ENCODE results near the gene GPX1. TPM values are rescaled to one million over a fixed set of nuclear protein-coding genes. Genes with fewer than 3 reads are reported as not detected.

The GPX1 gene
- total and polyA plus RNA-seq, 4 donors: 71.2 to 201 (median 179) TPM

Other genes with a start within 250 kb of the GPX1 start
- gene USP19, start 237.5 kb downstream of the GPX1 start, total RNA-seq: 10 to 100 TPM; 32.5 to 45.0 TPM
- gene USP19, start 237.5 kb downstream of the GPX1 start, polyA plus RNA-seq (ENCODE audit: insufficient read length in 2 of 2): 10 to 100 TPM; 46.9 to 54.4 TPM
- 100 to 1,000 TPM; 225 to 536 TPM for gene LAMB2, start 225.3 kb downstream of the GPX1 start, total RNA-seq
- 100 to 1,000 TPM; 160 to 221 TPM for gene LAMB2, start 225.3 kb downstream of the GPX1 start, polyA plus RNA-seq (ENCODE audit: insufficient read length in 2 of 2)
- gene CCDC71, start 192.0 kb downstream of the GPX1 start, total RNA-seq: 10 to 100 TPM in 1 of 2 donors, 1 to 10 TPM in 1; 9.7 to 23.1 TPM
- 10 to 100 TPM; 17.5 to 19.7 TPM for gene CCDC71, start 192.0 kb downstream of the GPX1 start, polyA plus RNA-seq (ENCODE audit: insufficient read length in 2 of 2)
- gene KLHDC8B, start 186.8 kb downstream of the GPX1 start, total RNA-seq: 10 to 100 TPM; 20.0 to 61.6 TPM
- gene KLHDC8B, start 186.8 kb downstream of the GPX1 start, polyA plus RNA-seq (ENCODE audit: insufficient read length in 2 of 2): 10 to 100 TPM; 34.7 to 38.7 TPM
- 1 to 10 TPM; 4.5 to 6.1 TPM for gene C3orf62, start 81.1 kb downstream of the GPX1 start, total RNA-seq
- gene C3orf62, start 81.1 kb downstream of the GPX1 start, polyA plus RNA-seq (ENCODE audit: insufficient read length in 2 of 2): 10 to 100 TPM; 12.6 to 19.5 TPM
- gene USP4, start 18.3 kb downstream of the GPX1 start, total RNA-seq: 10 to 100 TPM; 30.9 to 34.0 TPM
- 10 to 100 TPM; 63.4 to 80.1 TPM for gene USP4, start 18.3 kb downstream of the GPX1 start, polyA plus RNA-seq (ENCODE audit: insufficient read length in 2 of 2)
- 100 to 1,000 TPM; 286 to 331 TPM for gene RHOA, start 53.6 kb upstream of the GPX1 start, total RNA-seq
- 100 to 1,000 TPM; 434 to 442 TPM for gene RHOA, start 53.6 kb upstream of the GPX1 start, polyA plus RNA-seq (ENCODE audit: insufficient read length in 2 of 2)
- gene TCTA, start 54.1 kb upstream of the GPX1 start, total RNA-seq: 10 to 100 TPM; 22.5 to 29.5 TPM
- gene TCTA, start 54.1 kb upstream of the GPX1 start, polyA plus RNA-seq (ENCODE audit: insufficient read length in 2 of 2): 10 to 100 TPM; 33.5 to 38.0 TPM
- gene AMT, start 64.1 kb upstream of the GPX1 start, total RNA-seq: 10 to 100 TPM in 1 of 2 donors, 1 to 10 TPM in 1; 4.1 to 16.4 TPM
- 10 to 100 TPM; 19.6 to 22.2 TPM for gene AMT, start 64.1 kb upstream of the GPX1 start, polyA plus RNA-seq (ENCODE audit: insufficient read length in 2 of 2)
- 10 to 100 TPM in 1 of 2 donors, 1 to 10 TPM in 1; 6.7 to 15.6 TPM for gene NICN1, start 71.0 kb upstream of the GPX1 start, total RNA-seq
- 10 to 100 TPM; 48.5 to 49.0 TPM for gene NICN1, start 71.0 kb upstream of the GPX1 start, polyA plus RNA-seq (ENCODE audit: insufficient read length in 2 of 2)
- gene DAG1, start 111.9 kb upstream of the GPX1 start, total RNA-seq: 10 to 100 TPM; 48.7 to 83.7 TPM
- 100 to 1,000 TPM in 1 of 2 donors, 10 to 100 TPM in 1; 92.6 to 101 TPM for gene DAG1, start 111.9 kb upstream of the GPX1 start, polyA plus RNA-seq (ENCODE audit: insufficient read length in 2 of 2)
- 10 to 100 TPM in 1 of 2 donors, 1 to 10 TPM in 1; 6.9 to 14.8 TPM for gene BSN, start 196.1 kb upstream of the GPX1 start, total RNA-seq
- 10 to 100 TPM; 17.5 to 19.4 TPM for gene BSN, start 196.1 kb upstream of the GPX1 start, polyA plus RNA-seq (ENCODE audit: insufficient read length in 2 of 2)

All from spinal cord (tissue), 4 donors.